NCI-H524 (cell line): Measurements from ENCODE around the gene HCN2.
A peak's percentile ranks its signal among the peaks of the same experiment; 100 is the strongest.

Experiments used
- DNase-seq, 2 experiments: peaks; one replicate each; lab custom pipeline; 2025; lab: John Stamatoyannopoulos, UW

The HCN2 gene

GRCh38 chr19:656751-657559 lies 67.3 kb downstream of the HCN2 start:
- DNase-seq = no peak

- DNase-seq = no peak
Measured at GRCh38 chr19:657611-658010, 67.9 kb downstream of the HCN2 start.

- no peak for DNase-seq
Measured at GRCh38 chr19:658059-658839, 68.6 kb downstream of the HCN2 start.

GRCh38 chr19:658916-659839 lies 69.5 kb downstream of the HCN2 start:
- DNase-seq = no peak

GRCh38 chr19:660793-661426 lies 71.2 kb downstream of the HCN2 start:
- DNase-seq = no peak

- no peak for DNase-seq
Measured at GRCh38 chr19:661427-662196, 71.9 kb downstream of the HCN2 start.

- peak in 1 of 2 experiments; percentile 25 for DNase-seq
Measured at GRCh38 chr19:662207-662961, 72.7 kb downstream of the HCN2 start.

- peak; percentile 81 to 91 for DNase-seq
Measured at GRCh38 chr19:662962-663681, 73.4 kb downstream of the HCN2 start, which contains the start of gene RNF126. Gene RNF126, minus strand, starts transcription at chr19:663214. Its CDS starts 93 bp downstream, at chr19:663121.

GRCh38 chr19:663682-664117 lies 74.0 kb downstream of the HCN2 start:
- DNase-seq = no peak

GRCh38 chr19:664913-665443 lies 75.3 kb downstream of the HCN2 start:
- peak; percentile 59 to 83 for DNase-seq
